ENCODE results near the gene PRICKLE4. TPM values are rescaled to one million over a fixed set of nuclear protein-coding genes. Genes with fewer than 3 reads are reported as not detected.

PRICKLE4 gene
- 0.12 and 0.30 TPM in 2 replicates for total RNA-seq (2014; rRNA removed; shearing (Covaris generic))

- DNase-seq (ENCODE audit: low read depth): peak; percentile 76
Observed at GRCh38 chr6:41780551-41781365, at the start of gene PRICKLE4. TSS of gene PRICKLE4 (plus strand) at chr6:41780782. CDS start at chr6:41783474, 2,692 bp downstream.

- no peak for DNase-seq (ENCODE audit: low read depth)
Observed at GRCh38 chr6:41731561-41732086, 49.0 kb upstream of the PRICKLE4 start.

- no peak for DNase-seq (ENCODE audit: low read depth)
Observed at GRCh38 chr6:41732149-41732548, 48.4 kb upstream of the PRICKLE4 start.

- DNase-seq (ENCODE audit: low read depth): peak; percentile 55
Observed at GRCh38 chr6:41732591-41733359, 47.8 kb upstream of the PRICKLE4 start.

GRCh38 chr6:41733360-41733706, 47.2 kb upstream of the PRICKLE4 start:
- DNase-seq (ENCODE audit: low read depth): no peak

- DNase-seq (ENCODE audit: low read depth): peak; percentile 82
Observed at GRCh38 chr6:41733707-41734665, 46.6 kb upstream of the PRICKLE4 start.

GRCh38 chr6:41734666-41735426, 45.7 kb upstream of the PRICKLE4 start:
- peak; percentile 81 for DNase-seq (ENCODE audit: low read depth)

- DNase-seq (ENCODE audit: low read depth): peak; percentile 92
Observed at GRCh38 chr6:41735427-41736185, 45.0 kb upstream of the PRICKLE4 start, which contains the start of gene TFEB. TSS of gene TFEB (minus strand) at chr6:41735608. CDS start at chr6:41691213, 44,395 bp downstream.

- DNase-seq (ENCODE audit: low read depth): no peak
Observed at GRCh38 chr6:41736186-41736733, 44.3 kb upstream of the PRICKLE4 start.

GRCh38 chr6:41736800-41737555, 43.6 kb upstream of the PRICKLE4 start:
- no peak for DNase-seq (ENCODE audit: low read depth)

GRCh38 chr6:41737591-41738130, 42.9 kb upstream of the PRICKLE4 start:
- DNase-seq (ENCODE audit: low read depth): no peak

- DNase-seq (ENCODE audit: low read depth): no peak
Observed at GRCh38 chr6:41739041-41739440, 41.5 kb upstream of the PRICKLE4 start.

- no peak for DNase-seq (ENCODE audit: low read depth)
Observed at GRCh38 chr6:41740366-41741162, 40.0 kb upstream of the PRICKLE4 start.

- DNase-seq (ENCODE audit: low read depth): no peak
Observed at GRCh38 chr6:41741625-41742490, 38.7 kb upstream of the PRICKLE4 start.

- DNase-seq (ENCODE audit: low read depth): no peak
Observed at GRCh38 chr6:41743406-41744235, 37.0 kb upstream of the PRICKLE4 start.

All from M059J (cell line).